Right lobe of liver (tissue), 6 donors: ENCODE measurements around the gene PTPN4. TPM values are rescaled to one million over a fixed set of nuclear protein-coding genes. Genes with fewer than 3 reads are reported as not detected.

Experiments used
- ATAC-seq, 4 donors: fragments of 200-7000 bp; cut with Tn5 transposase; one replicate each; pipeline ENCODE4 v1.9.1; 2020; ENCODE audit warnings: mild to moderate bottlenecking in 4 of 4, moderate library complexity in 4 of 4
- DNase-seq, 3 donors: peaks; one replicate each; pipeline ENCODE4 v3.0.0-alpha.2; 2020
- H3K27ac ChIP-seq, 3 donors: fragments of 200-600 bp; one replicate each; pipeline ENCODE4 v1.8.0; 2022
- H3K27me3 ChIP-seq, 2 donors: fragments of 200-600 bp; one replicate each; pipeline ENCODE4 v1.8.0; 2022
- H3K36me3 ChIP-seq, 4 donors: fragments of 200-600 bp; sonication (generic) in 1 of 4; one replicate each; pipeline versions ENCODE4 v1.5.1 to v1.8.0; 2017 to 2022; ENCODE audit warnings: control low read depth in 1 of 4
- H3K4me1 ChIP-seq, 4 donors: fragments of 200-600 bp; sonication (generic) in 1 of 4; one replicate each; pipeline versions ENCODE4 v1.5.1 to v1.8.0; 2017 to 2022; ENCODE audit warnings: control low read depth in 1 of 4
- H3K4me3 ChIP-seq, 3 donors: fragments of 200-600 bp; one replicate each; pipeline ENCODE4 v1.8.0; 2022
- H3K9me3 ChIP-seq, 4 donors: fragments of 200-600 bp; sonication (generic) in 1 of 4; one replicate each; pipeline versions ENCODE4 v1.5.1 to v1.8.0; 2017 to 2022; ENCODE audit warnings: control low read depth in 1 of 4
- POLR2A ChIP-seq: fragments of 450-650 bp; IDR thresholded peaks from one replicate; pipeline ENCODE4 v1.6.1; 2017; ENCODE audit warnings: antibody characterized with exemption, mild to moderate bottlenecking
- WGBS: methylation state at CpG from one replicate; pipeline ENCODE4 v1.1.6; 2018; ENCODE audit warnings: low coverage, low lambda C conversion rate; ENCODE audit not compliant: insufficient coverage; ENCODE audit errors: missing lambda C conversion rate; 5-methylcytosine and 5-hydroxymethylcytosine counted together
- intact Hi-C, 2 donors: fragments of 100-400 bp; cut with DNase I; formaldehyde crosslinking; loops; one replicate each; pipeline versions ENCODE4 v1.11.2 to v1.14.1; 2022
- total RNA-seq, 6 experiments: library from RNA; depleted of rRNA in 2 of 6; stranded (reverse); fragments of >200 nt in 2 of 6; fragmentation: NEBNext Ultra II Directional in 3 of 6; extraction: Animal tissue kit (Norgen Biotek cat#: 25700) in 3 of 6; gene quantifications; one replicate each; pipeline versions ENCODE4 v1.1.0 to v1.2.4, GENCODE V29; 2016 to 2023
- TF ChIP-seq, protein P1 (sequence below), 4 donors: fragments of 200-600 bp in 3 of 4; fragments of 450-650 bp in 1 of 4; IDR thresholded peaks; one replicate each; pipeline versions ENCODE4 v1.5.1 to v1.8.0; 2016 to 2022; ENCODE audit warnings: antibody characterized with exemption in 4 of 4, mild to moderate bottlenecking in 2 of 4
- donor health status: DM: no; HTN: yes; CAD: no.
- donor health status: DM: no; HTN: no; CAD: no.
- donor health status: DM: no; HTN: no; CAD: no.
- donor health status: DM: no; HTN: yes; CAD: no.
- donor health status: DM: no; HTN: yes; CAD: no.

PTPN4 gene
- total RNA-seq, 6 experiments from 2014 or later = 8.5 to 19.9 (median 14.8) TPM

DNA sequence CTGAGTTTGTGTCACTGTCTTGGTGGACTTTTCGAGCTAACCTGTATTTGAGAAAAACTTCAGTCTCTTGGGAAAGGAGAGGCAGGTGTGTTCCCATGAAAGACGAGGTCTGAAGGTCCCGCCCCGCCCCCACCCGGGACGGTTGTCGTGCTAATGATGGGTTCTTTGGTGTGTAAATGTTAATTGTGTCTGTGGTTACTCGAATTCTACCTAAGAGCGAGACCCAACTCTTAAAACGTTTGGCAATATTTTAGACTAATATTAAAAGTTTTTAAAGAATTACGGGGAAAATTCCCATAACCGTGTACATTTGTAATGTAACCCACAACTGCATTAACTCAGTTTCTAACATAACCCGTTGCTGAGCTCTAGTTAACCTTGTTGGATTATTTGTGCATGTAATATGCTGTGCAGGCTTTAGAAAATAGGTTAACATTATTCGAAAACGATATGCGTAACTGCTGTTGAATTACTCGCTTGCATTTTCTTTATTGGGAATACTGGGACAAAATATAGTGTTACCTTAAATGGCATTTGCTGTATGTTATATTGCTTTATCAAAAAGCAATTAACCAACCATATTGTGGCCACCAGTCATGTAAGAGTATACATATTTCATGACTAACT lies 254.0 kb downstream of the PTPN4 start:
- TF ChIP-seq, protein P1, sequence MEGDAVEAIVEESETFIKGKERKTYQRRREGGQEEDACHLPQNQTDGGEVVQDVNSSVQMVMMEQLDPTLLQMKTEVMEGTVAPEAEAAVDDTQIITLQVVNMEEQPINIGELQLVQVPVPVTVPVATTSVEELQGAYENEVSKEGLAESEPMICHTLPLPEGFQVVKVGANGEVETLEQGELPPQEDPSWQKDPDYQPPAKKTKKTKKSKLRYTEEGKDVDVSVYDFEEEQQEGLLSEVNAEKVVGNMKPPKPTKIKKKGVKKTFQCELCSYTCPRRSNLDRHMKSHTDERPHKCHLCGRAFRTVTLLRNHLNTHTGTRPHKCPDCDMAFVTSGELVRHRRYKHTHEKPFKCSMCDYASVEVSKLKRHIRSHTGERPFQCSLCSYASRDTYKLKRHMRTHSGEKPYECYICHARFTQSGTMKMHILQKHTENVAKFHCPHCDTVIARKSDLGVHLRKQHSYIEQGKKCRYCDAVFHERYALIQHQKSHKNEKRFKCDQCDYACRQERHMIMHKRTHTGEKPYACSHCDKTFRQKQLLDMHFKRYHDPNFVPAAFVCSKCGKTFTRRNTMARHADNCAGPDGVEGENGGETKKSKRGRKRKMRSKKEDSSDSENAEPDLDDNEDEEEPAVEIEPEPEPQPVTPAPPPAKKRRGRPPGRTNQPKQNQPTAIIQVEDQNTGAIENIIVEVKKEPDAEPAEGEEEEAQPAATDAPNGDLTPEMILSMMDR (IDR thresholded peaks at IDR 0.05) = no peak
- TF ChIP-seq POLR2A = no peak
- Histone ChIP-seq H3K4me1 (peaks cover 0 to 10% (median 1%) of the 10 kb centered on the region in 4 donors), H3K27ac (peak overlapping the region; percentile 87 to 96 (median 95)), H3K4me3 (peak overlapping the region; percentile 72 to 97 (median 77)), H3K9me3 (no peaks in the 10 kb centered on the region), H3K36me3 (no peaks in the 10 kb centered on the region), H3K27me3 (no peaks in the 10 kb centered on the region)
- DNase-seq = no peak
- intact Hi-C loops = no loop called here
- peak in 3 of 4 donors; percentile 9 to 28 (median 11) for ATAC-seq
- 11% methylated on average over 17 of the region's 17 CpGs for WGBS

DNA sequence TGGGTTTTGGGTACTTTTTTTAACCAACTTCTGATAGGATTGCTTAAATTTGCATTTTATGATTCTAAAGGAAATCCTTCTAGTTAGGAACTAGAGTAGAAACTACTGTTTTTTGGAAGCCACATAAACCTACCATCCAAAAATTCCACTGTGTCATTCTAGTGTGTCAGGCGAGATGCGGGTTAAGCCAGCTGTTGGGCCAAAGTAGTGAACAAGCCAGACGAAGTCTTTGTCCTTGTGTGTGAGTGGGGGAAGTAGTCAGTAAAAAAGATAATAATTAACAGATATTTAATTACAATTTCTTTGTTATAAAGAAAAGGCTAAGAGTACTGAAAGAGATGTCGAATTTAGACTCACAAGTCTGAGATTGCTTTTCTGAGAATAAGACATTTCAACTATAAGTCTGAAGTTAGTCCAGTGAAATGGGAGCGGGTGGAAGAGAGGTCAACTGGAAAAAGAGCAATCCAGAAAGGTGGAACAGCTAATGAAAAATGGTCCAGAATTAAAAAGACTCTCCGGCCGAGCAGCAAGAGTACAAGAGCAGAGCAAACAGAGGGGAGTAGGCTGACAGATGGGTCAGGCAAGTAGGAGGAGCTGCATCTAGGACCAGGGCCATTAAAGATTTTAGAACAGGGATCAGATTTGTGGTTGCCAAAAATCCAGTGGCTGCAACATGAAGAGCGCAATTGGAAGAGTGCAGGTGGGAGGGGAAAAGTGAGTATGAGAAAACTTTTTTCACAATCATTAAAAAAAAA lies 254.7 kb downstream of the PTPN4 start:
- intact Hi-C loops = no loop called here
- DNase-seq = peak in 2 of 3 donors; percentile 57 to 76
- peak overlapping the region; percentile 87 to 96 (median 95) for H3K27ac ChIP-seq
- peak overlapping the region; percentile 72 to 97 (median 77) for H3K4me3 ChIP-seq
- H3K4me1 ChIP-seq = peaks cover 0 to 10% (median 2%) of the 10 kb centered on the region in 4 donors
- peak; percentile 50 to 62 (median 54) for ATAC-seq
- 26% methylated on average over 8 of the region's 8 CpGs for WGBS
- TF ChIP-seq POLR2A = no peak
- TF ChIP-seq, protein P1 (IDR thresholded peaks at IDR 0.05) = no peak
- no peaks in the 10 kb centered on the region for H3K9me3 ChIP-seq
- H3K27me3 ChIP-seq = no peaks in the 10 kb centered on the region
- no peaks in the 10 kb centered on the region for H3K36me3 ChIP-seq

DNA sequence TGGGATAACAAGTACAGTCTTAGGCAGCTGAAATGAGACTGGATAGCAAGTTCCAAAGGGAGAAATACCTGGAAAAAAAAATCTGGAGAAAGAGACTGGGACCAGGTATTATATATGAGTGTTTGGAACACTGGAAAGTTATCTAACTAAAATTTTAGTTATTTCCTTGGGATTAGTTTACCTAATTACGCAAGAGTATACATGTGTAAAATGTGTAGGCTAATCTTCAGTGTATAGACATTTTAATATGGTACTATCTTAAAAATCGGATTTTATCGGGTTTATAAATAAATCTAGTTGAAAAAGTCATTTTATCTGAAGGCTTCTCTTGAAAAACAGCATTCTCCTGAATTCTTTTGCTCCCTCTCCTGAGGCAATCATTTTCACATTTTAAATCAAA lies 257.1 kb downstream of the PTPN4 start:
- Histone ChIP-seq H3K4me3 (no peak overlapping the region), H3K27ac (peak overlapping the region in 1 of 3 donors; percentile 7)
- intact Hi-C loops = no loop called here

DNA sequence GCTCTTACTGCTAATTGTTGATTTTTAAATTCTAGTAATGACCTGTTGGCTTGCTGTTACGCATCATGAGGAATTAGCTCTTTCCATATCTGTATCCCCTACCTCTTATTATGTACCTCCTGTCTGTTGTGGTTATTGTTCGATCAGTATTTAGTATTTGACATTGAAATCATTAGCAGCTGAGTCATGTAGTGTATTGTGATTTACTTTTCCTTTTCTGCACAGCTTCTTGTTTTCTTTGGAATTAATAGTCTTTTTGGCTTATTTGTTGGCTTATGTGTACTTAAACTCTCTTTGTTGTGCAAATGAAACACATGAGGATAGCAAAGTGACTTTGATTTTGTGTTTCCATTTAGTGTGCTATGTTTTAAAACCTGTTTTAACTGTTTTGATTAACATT lies 257.5 kb downstream of the PTPN4 start:
- intact Hi-C loops = no loop called here
- Histone ChIP-seq H3K9me3 (no peaks in the 10 kb centered on the region), H3K36me3 (peaks cover 0 to 3% (median 0%) of the 10 kb centered on the region in 4 donors), H3K27me3 (no peaks in the 10 kb centered on the region), H3K4me3 (no peak overlapping the region), H3K4me1 (peaks cover 0 to 10% (median 2%) of the 10 kb centered on the region in 4 donors), H3K27ac (peak overlapping the region in 1 of 3 donors; percentile 7)
- 73% methylated on average over 2 of the region's 2 CpGs for WGBS
- no peak for TF ChIP-seq POLR2A
- TF ChIP-seq, protein P1 (IDR thresholded peaks at IDR 0.05) = no peak
- DNase-seq = no peak
- no peak for ATAC-seq

More for the DNA sequence above, 257.1 kb downstream of the PTPN4 start:
- peaks cover 0 to 10% (median 2%) of the 10 kb centered on the region in 4 donors for H3K4me1 ChIP-seq
- TF ChIP-seq POLR2A = no peak
- TF ChIP-seq, protein P1 (IDR thresholded peaks at IDR 0.05) = no peak
- H3K27me3 ChIP-seq = no peaks in the 10 kb centered on the region
- H3K9me3 ChIP-seq = no peaks in the 10 kb centered on the region
- no peak for ATAC-seq
- H3K36me3 ChIP-seq = peaks cover 0 to 3% (median 0%) of the 10 kb centered on the region in 4 donors
- DNase-seq = no peak
- WGBS = 88% methylated on average over 3 of the region's 3 CpGs
